ENCODE results near the gene FES.
"Not testable (repeated sequence)": the region's sequence is repeated elsewhere in the genome, so short reads cannot be mapped to it uniquely, and the experiment has no call there.

Gene FES

GRCh38 chr15:90883976-90884718 lies at the start of gene FES:
TSS of gene FES (plus strand) at chr15:90884504. CDS start at chr15:90885046, 542 bp downstream.
- peak; percentile 2 for DNase-seq

DNA sequence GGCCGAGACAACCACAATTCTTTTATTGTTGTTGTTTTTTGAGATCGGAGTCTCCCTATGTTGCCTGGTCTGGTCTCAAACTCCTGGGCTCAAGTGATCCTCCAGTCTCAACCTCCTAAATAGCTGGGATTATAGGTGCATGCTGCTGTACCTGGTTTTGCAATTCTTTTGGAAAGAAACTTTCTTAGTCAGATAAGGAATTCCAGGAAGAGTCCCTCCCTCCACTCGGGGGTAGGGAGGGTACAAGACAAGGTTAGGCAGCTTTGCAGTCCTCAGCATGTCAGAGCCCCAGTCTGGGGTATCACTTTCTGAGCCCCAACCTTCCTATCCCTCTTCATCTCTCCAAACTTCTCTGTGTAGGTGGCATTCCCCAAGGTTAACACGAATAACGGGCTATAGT lies 49.7 kb upstream of the FES start:
- DNase-seq: no peak

DNA sequence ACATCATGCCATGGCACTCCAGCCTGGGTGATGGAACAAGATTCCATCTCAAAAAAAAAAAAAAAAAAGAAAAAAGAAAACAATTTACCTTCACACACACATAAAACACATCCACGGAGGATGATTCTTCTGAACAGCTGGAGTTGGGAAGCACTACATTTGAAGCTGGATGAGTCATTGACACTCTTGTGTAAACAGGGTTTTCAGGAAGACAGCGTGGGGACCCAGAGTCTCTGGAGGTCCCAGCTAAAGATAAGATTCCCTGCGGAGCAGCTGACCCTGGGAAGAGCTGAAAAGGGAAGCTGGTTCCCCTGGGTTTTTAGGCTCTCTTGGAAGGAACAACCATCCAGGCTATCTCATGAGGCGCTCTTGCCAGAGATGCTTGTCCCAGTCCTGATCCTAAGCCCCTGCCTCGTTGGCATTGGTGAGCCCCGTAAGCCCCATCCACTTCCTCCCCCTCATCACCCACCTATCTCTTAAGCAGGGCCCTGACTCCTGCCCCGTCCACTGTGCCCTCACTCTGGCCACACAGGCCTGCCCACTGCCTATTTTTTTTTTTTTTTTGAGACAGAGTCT lies 47.9 kb upstream of the FES start:
- DNase-seq: no peak

DNA sequence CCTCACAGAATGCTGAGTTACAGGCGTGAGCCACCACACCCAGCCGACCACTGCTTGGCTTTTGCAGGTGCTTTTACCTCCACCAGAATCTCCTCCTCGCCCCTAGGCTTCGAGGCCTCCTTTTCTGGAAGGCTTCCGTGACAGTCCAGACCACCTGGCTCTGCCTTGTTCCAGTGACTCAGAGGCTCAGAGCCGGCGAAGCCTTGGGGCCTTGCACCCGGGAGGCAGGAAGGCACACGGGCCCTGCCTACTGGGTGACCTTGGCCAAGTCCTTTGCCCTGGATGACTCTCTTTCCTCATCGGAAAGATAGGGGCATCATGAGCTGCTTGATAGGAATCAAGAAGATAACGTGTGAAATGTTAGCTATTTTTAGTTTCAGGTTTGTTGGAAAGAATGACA lies 47.2 kb upstream of the FES start:
- DNase-seq: no peak

DNA sequence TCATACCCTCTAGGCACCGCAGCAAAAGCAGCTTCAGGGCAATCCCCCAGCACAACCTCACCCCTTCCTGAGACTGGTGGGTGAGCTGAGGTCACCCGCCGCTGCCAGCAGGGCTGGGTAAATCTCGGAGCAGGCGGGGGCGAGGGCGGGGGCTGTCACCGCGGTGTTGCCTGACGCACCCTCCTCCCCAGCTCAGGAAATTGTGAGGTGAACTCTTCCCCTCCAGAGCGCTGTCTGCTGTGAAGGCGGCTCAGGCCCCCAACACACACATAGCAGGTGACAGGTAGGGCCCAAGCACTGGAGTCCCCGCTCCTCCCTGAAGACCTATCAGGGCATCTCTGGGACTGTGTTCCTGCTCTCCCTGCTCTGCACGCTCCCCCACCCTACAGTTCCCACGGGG lies 46.2 kb upstream of the FES start:
- peak; percentile 88 for DNase-seq

GRCh38 chr15:90838544-90838943 lies 45.8 kb upstream of the FES start:
- no peak for DNase-seq

GRCh38 chr15:90839187-90840071 lies 44.9 kb upstream of the FES start:
- peak; percentile 19 for DNase-seq

DNA sequence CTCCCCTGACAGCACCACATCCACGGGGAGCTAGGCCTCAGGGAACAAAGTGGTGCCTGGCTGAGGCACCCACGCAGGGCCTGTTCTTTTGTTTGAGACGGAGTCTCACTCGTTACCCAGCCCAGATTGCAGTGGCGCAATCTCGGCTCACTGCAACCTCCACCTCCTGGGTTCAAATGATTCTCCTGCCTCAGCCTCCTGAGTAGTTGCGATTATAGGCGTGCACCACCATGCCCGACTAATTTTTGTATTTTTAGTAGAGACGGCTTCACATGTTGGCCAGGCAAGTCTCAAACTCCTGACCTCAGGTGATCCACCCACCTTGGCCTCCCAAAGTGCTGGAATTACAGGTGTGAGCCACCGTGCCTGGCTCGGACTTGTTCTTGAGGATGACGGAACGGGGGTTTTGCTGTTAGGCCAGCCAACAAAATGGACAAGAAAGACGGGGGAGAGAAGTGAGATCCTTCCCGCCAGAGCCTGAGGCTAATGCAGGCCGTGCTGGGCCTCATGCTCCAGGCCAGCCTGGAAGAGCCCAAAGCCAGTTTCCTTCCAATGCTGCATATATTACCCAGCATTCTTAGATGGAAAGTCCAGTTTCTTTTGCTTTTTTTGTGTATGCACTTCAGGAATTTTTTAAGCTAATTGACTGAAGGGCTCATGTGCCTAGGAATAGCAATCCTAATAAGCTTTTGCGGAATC lies 44.0 kb upstream of the FES start:
- no peak for DNase-seq

- DNase-seq: no peak
These were observed 43.4 kb upstream of the FES start for GRCh38 chr15:90840954-90841353.

DNA sequence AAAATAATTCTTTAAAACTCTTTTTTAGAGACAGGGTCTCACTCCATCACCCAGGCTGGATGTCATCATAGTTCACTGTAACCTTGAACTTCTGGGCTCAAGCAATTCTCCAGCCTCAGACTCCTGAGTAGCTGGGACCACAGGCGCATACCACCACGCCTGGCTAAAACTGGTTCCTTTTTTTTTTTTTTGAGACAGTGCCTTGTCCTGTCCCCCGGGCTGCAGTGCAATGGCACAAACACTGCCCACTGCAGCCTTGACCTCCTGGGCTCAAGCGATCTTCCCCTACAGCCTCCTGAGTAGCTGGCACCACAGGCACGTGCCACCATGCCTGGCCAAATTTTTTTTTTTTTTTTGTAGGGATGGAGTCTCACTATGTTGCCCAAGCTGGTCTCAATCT lies 39.6 kb upstream of the FES start:
- no peak for DNase-seq

DNA sequence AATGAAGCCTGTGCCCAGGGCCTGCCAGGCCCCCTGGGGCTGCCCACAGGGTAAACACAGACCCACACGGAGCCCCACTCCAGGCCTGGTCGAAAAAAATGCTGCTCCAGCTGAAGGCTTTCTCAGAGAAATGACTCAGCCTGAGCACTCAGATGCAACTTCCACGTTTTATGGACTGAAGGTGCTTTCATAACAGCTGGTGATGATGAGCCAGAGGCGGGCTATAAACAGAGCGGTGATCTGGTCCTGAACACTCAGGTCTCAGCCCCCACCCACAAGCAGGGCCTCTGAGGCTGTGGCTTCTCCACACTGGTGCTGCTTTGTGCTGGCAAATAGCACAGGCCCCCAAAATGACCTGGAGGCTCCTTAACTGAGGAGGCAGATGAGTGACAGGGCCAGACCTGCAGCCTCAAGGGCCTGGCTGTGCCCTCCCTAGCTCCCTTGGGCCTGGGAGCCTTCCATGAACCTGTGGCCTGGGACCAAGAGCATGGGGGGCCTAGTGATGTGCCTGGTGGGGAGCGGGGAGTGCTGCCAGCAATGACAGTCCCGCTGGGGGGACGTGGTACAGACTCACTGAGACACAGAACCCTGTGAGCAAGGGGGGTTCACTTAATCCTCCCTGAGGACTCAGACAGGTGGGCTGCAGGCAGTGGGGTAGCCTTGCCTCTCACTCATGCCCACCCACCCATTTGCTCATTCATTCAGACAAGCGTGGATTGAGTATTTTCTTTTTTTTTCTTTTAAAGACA lies 38.9 kb upstream of the FES start:
- DNase-seq: peak; percentile 36

GRCh38 chr15:90849424-90849823 lies 34.9 kb upstream of the FES start:
- not testable (repeated sequence) for DNase-seq

DNA sequence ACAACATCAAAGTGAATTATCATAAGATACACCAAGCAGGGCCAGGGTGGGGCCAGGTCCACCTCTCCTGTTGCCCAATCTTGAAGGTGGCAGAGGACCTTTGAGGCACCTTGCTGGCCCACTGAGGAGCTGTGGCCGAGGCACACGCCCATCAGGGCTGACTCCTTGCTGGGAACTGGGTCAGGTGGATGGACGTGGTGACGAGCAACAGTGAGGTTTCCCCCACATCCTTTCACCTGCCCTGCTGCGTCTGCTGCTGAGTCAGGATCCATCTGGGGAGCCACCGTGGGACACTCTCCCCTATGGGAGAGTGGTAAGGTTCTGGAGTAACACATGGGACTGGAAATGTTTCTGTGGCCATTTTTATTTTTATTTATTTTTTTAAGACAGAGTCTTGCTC lies 33.2 kb upstream of the FES start:
- peak; percentile 46 for DNase-seq

DNA sequence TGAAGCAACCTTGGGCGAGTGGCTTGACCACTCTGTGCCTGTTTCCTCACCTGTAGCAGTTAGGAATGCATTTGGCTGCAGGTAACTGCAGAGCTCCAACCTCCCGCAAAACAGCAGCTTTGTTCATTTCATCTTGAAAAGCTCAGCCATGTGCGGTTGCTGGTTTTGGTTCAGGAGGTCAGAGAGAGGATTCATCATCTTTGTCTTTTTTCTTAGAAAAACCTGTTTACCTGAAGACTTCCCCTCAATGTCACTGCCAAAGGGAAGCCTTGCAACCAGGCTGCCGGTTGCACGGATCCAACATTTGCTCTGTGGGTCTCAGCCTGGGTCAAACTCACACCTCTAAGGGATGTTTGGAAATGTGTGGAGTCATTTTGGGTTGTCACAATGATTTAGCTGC lies 32.4 kb upstream of the FES start:
- DNase-seq: peak; percentile 31

DNA sequence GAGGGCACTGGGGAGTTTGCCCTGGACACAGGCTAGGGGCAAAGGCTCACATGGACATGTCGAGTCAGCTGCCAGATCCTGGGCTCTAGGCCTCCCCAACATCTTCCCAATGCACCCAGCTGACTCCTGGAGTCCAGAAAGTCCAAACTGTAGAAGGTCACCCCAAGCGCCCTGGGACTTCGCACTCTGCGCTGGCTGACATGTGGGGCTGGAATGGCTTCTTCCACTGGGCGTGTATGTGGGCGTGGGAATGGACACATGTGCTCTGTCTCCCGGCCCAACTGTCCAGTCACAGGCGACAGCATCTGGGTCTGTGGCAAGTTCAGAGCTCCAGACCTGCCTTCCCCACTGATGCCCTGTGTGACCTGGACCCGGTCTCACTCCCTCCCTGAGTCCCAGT lies 29.2 kb upstream of the FES start:
- DNase-seq: no peak

DNA sequence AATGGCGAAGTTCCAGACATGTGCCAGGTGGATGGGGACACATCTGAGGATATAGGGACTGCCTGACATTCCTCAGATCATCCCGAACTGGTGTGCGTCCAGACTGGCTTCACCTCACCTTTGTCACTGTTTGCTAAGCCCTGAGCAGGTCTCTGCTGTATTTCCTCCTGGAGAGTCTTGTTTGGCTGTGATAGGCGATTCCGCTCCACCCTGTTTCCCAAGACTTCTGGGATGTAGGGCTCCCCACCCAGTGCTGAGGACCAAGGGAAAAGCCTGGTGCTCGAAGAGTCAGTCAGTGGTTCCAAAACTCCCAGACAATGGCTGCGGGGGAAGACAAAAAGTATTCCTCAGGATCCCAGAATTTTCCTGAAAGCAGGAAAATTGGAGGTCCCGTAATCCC lies 27.0 kb upstream of the FES start:
- DNase-seq: no peak

- DNase-seq: no peak
These were observed 26.3 kb upstream of the FES start for GRCh38 chr15:90857883-90858443.

DNA sequence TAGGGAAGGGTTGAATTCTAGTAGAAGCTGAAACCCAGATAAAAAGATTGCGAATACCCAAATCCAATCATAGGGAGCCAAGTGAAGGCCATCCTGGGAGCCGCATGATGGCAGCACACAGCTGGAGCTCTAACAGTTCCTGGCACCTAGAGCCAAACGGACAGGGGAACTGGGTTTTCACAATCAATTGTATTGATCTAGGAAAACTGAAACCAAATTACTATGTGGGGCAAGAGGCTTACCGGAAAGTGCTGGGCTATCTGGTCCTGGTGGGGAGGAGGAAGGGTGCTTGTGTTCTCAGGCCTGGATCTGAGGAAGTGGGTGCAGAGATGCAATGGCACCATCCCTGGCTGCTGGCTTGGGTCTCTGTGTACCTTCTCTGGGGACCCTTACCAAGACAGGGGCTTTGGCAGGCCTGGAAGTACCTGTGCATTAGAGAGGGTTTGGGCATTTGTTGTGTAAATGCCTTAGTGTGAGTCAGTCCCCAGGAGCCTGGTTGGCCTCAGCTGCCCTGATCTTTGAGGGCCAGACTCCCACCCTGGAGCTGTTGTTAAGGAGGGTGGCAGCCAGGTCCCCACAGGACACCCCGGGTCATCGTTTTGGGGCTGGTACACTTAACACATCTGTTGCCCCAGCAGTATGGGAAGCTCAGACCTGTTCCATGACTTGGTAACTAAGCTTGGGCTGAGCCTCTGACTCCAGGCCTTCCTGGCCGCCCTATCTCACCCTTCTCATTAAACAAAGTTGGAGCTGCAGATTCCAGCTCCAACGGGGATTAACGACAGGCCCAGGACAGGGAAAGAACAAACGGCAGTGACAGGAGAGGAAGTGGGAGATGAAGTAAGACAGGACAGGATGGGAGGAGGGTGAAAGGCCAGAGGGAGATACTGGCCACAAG lies 24.8 kb upstream of the FES start:
- no peak for DNase-seq

DNA sequence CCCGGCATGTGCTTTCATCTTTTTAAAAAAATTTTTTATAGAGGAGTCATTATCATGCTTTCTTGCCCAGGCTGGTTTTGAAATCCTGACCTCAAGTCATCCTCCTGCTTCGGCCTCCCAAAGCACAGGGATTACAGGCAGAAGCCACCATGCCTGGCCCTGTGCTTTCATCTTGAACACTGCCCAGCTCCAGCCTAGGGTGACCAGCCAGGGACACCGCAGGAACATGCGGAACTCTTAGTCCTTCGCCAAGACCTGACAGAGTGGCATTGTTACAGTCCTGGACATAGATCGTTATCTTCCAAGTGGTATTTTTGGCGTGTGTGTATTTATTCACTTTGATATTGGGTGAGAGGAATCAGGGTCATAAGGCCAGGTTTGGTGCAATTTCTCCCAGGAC lies 23.9 kb upstream of the FES start:
- DNase-seq: no peak

DNA sequence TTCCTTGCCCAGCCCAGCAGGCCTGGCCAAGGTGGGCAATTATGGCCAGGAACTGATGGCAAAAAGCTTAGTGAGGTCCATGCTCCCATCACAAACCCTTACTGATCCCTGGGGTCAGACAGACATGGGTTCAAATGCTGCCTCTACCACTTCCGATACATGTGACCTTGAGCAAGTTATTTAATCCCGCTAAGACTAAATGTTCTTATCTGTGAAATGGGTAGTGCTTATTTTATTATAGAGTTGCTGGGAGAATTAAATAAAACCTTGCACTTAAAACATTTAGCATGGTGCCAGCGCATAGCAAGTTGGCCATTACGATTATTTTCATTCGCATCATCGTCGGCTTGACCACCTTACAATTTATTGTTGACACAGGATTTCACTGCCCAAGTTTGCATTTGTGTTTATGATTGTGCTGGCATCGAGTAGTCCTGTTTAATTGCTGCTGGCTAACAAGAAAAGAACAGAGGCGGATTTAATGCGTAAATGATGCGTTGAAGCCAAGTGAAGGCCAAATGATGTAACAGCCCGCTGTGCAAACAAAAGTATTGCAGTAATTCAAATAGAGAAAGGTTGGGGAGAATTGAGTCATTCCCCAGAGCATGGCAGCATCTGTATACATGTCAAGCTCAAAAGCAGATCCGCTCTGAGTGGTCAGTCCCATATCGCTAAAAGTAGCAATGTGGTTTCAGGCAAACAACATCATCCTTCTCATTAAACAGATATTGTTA lies 23.2 kb upstream of the FES start:
- no peak for DNase-seq

Measured in CD4-positive, alpha-beta T cell treated with Interleukin-17A for 4 hours (primary cell).